Erythroblast (primary cell): ENCODE results near the gene GDF10.

Experiments
- GATA1 ChIP-seq: IDR thresholded peaks from 2 replicates; pipeline ENCODE4 v1.6.1; 2011; ENCODE audit warnings: low read depth, mild to moderate bottlenecking, control low read depth, low read length, moderate library complexity
- POLR2A ChIP-seq: IDR thresholded peaks from 2 replicates; pipeline ENCODE4 v1.6.1; 2011; ENCODE audit warnings: mild to moderate bottlenecking, low read length

GRCh38 chr10:47330366-47330765 is 30.4 kb downstream of the GDF10 start:
- no peak for TF ChIP-seq POLR2A
- no peak for TF ChIP-seq GATA1
